AG09319 (cell line): ENCODE measurements around the gene HERC2.
"Not testable (repeated sequence)": the region's sequence is repeated elsewhere in the genome, so short reads cannot be mapped to it uniquely, and the experiment has no call there.

Experiments used
- DNase-seq: peaks from one replicate; pipeline ENCODE4 v3.0.0-alpha.2; 2010; ENCODE audit warnings: low read depth; ENCODE audit errors: extremely low read depth
- TF ChIP-seq, protein P1 (sequence below): IDR thresholded peaks from 2 replicates; pipeline ENCODE4 v1.5.1; 2011; ENCODE audit warnings: low read depth, mild to moderate bottlenecking, inconsistent platforms, low read length, moderate library complexity

The HERC2 gene

DNA sequence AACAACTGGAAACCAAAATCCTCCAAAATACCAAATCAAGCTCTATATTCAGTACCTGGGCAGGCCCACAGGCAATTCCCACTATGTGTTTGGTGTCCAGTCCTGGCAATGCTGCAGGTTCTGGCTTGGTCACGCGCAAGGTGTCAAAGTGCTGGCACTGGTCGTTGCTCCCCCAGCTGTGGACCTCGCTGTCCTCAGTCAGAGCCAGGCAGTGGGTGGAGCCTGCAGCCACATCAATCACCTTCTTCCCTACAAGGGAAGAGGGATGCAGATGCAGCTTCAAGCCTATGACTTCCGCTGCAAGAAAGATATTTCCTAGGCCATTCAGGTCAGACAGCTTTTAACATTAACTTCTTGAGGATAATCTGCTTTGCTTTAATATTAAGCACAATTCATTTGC is 61.3 kb downstream of the HERC2 start:
- TF ChIP-seq, protein P1, sequence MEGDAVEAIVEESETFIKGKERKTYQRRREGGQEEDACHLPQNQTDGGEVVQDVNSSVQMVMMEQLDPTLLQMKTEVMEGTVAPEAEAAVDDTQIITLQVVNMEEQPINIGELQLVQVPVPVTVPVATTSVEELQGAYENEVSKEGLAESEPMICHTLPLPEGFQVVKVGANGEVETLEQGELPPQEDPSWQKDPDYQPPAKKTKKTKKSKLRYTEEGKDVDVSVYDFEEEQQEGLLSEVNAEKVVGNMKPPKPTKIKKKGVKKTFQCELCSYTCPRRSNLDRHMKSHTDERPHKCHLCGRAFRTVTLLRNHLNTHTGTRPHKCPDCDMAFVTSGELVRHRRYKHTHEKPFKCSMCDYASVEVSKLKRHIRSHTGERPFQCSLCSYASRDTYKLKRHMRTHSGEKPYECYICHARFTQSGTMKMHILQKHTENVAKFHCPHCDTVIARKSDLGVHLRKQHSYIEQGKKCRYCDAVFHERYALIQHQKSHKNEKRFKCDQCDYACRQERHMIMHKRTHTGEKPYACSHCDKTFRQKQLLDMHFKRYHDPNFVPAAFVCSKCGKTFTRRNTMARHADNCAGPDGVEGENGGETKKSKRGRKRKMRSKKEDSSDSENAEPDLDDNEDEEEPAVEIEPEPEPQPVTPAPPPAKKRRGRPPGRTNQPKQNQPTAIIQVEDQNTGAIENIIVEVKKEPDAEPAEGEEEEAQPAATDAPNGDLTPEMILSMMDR, result no peak
- DNase-seq, result no peak

DNA sequence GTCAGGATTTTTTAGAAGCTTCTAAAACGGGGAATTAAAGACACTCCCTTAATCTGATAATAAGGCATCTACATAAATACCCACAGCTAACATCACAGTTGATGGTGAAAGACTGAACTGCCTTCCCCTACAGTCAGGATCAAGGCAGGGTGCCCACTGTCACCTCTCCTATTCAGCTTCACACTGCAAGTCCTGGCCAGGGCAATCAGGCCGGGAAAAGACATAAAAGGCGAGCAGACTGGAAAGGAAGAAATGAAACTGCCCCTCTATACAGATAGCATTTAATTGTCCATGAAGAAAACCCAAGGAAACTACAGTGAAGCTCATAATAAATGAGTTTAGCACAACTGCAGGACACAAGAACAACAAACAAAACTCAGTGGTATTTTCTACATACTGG is 61.7 kb downstream of the HERC2 start:
- DNase-seq, result no peak
- TF ChIP-seq, protein P1, result no peak

DNA sequence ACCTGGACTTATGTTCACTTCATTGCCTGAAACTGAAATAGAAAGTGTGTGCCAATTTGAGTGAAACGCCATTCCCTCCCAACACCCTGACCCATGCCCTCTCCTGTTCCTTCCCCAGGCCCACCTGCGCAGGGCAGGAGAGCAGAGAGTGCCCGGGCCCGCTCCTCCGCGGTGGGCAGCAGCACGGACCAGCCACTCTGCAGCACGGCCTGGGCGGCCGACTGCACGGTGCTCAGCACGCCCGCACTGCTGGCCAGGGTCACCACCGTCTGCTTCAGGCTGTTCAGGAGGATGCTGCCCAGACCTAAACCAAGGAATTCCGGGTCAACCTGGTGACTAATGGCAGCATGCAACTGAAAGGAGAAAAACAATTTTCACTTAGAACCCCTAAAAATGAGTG is 66.0 kb downstream of the HERC2 start:
- TF ChIP-seq, protein P1, result no peak
- DNase-seq, result no peak

DNA sequence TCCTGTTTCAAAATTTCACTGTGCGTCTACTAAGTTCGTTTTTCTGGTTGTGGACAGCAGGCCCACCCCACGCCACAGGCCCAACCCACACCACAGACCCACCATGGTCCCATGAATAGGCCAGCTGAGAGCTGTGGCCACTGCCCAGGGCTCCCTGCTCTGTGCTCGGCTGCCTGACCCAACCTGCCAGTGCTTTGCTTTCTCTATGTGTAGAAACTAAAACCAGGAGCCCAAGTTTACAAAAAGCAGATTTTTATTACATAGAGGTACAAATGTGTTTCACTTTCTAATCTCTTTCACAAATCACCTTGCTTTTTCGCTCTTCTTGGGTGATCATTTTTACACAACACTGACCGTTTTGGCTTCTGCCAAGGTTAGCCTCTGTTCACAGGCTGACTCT is 69.1 kb downstream of the HERC2 start:
- TF ChIP-seq, protein P1, result no peak

DNA sequence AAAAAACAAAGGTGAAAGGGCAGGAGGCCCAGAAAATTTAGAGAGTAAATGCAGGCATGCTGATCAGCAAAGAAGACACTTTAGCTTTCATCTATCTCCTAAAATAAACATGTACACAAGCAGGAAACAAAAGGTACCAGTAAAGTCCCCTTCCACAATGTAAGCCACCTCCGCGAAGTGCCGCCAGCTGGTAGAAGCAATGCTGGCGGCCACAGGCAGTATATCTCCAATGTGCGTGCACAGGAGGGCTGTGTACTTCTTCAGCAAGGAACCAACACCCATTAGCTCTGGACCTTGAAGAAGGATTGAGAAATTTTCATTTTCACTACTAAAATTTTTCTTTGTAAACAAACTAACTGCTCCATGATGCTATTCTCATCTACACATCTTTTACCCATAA is 75.4 kb downstream of the HERC2 start:
- no peak for DNase-seq

More for the DNA sequence above, 69.1 kb downstream of the HERC2 start:
- no peak for DNase-seq

DNA sequence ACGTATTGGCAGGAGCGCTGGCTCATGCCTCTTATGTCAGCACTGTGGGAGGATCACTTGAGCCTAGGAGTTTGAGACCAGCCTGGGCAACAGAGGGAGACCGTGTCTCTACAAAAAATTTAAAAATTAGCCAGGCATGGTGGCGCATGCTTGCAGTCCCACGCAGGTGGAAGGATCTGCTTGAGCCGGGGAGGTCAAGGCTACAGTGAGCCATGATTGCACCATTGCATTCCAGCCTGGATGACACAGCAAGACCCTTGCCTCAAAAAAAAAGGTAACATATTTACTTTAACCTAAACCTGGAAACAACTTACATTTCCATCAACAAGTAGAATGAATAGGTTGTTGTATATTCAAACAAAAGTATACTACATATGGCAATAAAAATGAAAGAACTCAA is 78.1 kb downstream of the HERC2 start:
- DNase-seq, result no peak
- TF ChIP-seq, protein P1, result no peak

More for the DNA sequence above, 75.4 kb downstream of the HERC2 start:
- TF ChIP-seq, protein P1, result no peak

DNA sequence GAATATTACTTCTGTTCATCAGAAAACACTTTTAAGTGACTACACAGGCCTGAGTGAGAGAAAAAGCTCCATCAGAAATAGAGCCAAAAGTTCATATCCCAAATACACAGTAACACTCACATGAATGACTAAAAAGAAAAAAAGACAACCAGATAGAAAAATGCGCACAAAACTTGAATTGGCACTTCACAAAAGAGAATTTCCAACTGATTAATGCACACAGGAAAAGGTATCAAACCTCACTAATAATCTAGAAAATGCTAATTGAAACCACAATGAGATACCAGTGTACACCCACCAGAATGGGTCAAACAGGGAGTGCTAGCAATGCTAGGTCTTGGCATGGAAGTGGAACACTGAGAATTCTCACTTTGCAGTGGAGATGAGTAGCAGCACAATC is 78.6 kb downstream of the HERC2 start:
- DNase-seq, result no peak
- TF ChIP-seq, protein P1, result no peak

DNA sequence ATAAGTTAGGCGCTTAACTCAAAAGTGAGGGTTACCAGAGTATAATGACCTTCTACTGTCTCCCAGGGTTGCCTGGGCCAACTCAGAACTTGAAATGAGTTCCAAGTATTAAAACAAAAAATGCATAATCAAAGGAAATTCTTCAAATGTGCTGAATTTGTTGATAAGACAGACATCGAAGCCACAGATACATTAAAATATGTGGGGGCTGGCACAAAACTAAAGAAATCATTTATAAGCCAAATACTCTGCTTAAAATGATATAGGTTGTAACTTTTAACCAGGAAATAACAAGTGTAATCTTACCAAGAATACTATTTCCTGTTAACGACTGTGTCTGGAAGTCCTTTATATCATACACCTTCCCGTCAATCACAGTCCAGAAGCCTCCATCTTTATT is 83.7 kb downstream of the HERC2 start:
- not testable (repeated sequence) for DNase-seq

DNA sequence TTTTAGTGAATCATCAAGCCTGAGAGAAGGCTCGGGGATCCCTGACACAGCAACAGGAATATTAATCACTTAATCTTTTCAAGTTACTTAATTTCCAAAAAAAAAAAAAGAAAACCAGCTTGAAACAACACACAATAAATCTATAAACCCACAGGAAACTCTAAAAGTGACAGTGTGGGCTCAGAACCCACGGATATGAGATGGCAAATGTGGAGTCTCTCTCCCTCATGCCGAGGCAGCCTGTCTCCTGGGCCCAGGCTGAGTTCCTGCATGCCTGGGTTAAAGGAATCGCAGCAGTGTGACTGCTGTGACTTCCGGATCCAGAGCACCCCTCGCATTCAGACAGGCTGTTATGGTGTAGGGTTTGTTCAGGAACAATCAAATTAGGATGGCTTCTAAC is 90.2 kb downstream of the HERC2 start:
- DNase-seq, result not testable (repeated sequence)

DNA sequence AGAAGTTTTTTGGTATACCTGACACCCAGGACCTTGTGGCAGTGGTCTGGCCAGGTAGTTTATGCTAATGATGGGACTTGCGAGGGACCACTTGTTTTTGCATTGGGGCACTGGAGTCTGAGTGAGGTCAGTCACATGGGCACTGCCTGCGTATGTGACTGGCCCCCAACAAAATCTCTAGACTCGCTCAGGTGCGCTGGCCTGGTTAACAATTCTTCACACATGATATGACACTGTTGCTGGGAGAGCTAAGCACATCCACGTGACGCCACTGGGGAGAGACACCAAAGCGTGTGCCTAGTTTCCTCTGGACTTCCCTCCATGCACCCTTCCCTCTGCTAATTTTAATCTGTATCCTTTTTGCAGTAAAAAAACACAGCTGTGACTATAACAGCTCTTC is 90.6 kb downstream of the HERC2 start:
- DNase-seq, result not testable (repeated sequence)

DNA sequence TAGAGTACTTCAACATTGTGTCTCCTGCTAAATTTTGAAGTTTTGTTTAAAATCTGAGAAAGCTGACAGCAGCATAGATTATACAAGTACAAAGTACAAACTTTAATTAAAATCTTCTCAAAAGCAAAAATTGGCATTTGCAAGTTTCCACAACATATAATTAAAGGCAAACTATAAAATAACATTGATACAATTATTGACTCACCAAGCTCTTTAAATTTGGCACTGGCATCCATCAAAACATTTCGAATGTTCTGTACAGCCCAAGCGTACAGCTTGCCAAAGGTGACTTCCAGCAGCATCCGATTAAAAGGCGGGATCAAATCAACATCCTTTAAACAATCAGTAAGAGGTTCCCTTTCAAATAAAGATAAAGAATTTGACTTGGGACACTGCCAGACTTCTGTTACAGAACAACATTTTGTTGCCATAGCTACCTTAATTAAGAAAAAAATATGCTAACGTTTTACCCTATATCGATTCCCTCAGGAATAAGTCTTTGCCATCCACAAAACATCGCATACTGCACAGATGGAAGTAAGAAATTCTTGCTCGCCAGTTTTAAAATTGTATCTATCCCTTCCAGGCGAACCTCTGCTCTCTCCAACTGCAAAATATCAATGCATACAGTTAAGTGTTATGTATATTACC is 92.9 kb downstream of the HERC2 start:
- DNase-seq, result not testable (repeated sequence)
